ENCODE results near the gene AP1G1.
"Not testable (repeated sequence)": the region's sequence is repeated elsewhere in the genome, so short reads cannot be mapped to it uniquely, and the experiment has no call there.

AP1G1 gene

DNA sequence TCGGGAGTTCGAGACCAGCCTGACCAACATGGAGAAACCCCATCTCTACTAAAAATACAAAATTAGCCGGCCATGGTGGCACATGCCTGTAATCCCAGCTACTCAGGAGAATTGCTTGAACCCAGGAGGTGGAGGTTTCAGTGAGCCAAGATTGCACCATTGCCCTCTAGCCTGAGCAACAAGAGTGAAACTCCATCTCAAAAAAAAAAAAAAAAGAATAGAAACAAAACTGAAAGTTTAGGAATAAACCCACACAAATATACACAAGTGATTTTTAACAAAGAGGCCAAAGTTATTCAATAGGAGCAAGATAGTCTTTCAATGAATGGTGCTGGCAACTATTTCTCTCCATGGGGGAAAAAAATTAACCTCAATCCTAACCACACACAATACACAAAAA lies 18.3 kb downstream of the AP1G1 start:
- H3K4me3 Mint-ChIP-seq; H3K27ac Mint-ChIP-seq; H3K27me3 Mint-ChIP-seq; ATAC-seq (replicated peaks); DNase-seq; H3K9me3 Mint-ChIP-seq: not testable (repeated sequence)
- H3K36me3 Mint-ChIP-seq: peaks cover 23 to 36% of the 10 kb centered on the region in 2 donors
- peaks cover 20 to 49% of the 10 kb centered on the region in 2 donors for H3K4me1 Mint-ChIP-seq

DNA sequence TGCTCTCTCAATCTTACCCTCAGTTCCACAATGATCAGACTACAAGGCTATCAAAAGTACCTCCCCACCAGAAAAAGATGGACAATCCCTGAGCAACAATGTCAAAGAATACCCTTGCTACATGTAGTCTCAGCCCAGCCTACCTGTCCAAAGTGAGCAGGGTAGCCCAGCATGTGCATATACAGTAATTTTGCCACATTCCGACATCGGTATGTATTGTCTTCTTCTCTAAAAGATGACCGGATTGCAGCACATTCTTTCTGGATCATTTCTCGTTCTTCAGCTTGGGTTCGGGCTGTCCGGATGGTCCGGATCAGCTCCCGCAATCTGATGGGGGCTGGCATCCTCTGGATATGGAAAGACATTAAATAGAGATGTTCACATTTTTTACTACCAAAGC lies 19.5 kb downstream of the AP1G1 start:
- ATAC-seq (replicated peaks) (no peak), DNase-seq (no peak)
- Mint-ChIP-seq H3K9me3 (no peaks in the 10 kb centered on the region), H3K4me3 (no peak overlapping the region), H3K27me3 (no peaks in the 10 kb centered on the region), H3K36me3 (peaks cover 27 to 33% of the 10 kb centered on the region in 2 donors), H3K27ac (no peak overlapping the region), H3K4me1 (peaks cover 16 to 44% of the 10 kb centered on the region in 2 donors)

- peaks cover 27 to 33% of the 10 kb centered on the region in 2 donors for H3K36me3 Mint-ChIP-seq
- H3K4me1 Mint-ChIP-seq: peaks cover 13 to 38% of the 10 kb centered on the region in 2 donors
- H3K9me3 Mint-ChIP-seq: no peaks in the 10 kb centered on the region
- DNase-seq (no peak), ATAC-seq (replicated peaks) (no peak)
- H3K27ac Mint-ChIP-seq: no peak overlapping the region
- H3K4me3 Mint-ChIP-seq: no peak overlapping the region
- no peaks in the 10 kb centered on the region for H3K27me3 Mint-ChIP-seq
These were observed 20.1 kb downstream of the AP1G1 start for GRCh38 chr16:71788578-71788977.

- H3K27ac Mint-ChIP-seq; H3K9me3 Mint-ChIP-seq; H3K27me3 Mint-ChIP-seq; DNase-seq; ATAC-seq (replicated peaks); H3K4me1 Mint-ChIP-seq; H3K4me3 Mint-ChIP-seq: not testable (repeated sequence)
- peaks cover 17 to 19% of the 10 kb centered on the region in 2 donors for H3K36me3 Mint-ChIP-seq
These were observed 23.5 kb downstream of the AP1G1 start for GRCh38 chr16:71785143-71785542.

- no peak overlapping the region for H3K4me3 Mint-ChIP-seq
- peaks cover 14 to 16% of the 10 kb centered on the region in 2 donors for H3K36me3 Mint-ChIP-seq
- ATAC-seq (replicated peaks) (no peak), DNase-seq (no peak)
- H3K4me1 Mint-ChIP-seq: peaks cover 2 to 4% of the 10 kb centered on the region in 2 donors
- no peaks in the 10 kb centered on the region for H3K27me3 Mint-ChIP-seq
- H3K9me3 Mint-ChIP-seq: no peaks in the 10 kb centered on the region
- peak overlapping the region; percentile 37 for H3K27ac Mint-ChIP-seq
These were observed 24.5 kb downstream of the AP1G1 start for GRCh38 chr16:71784093-71784492.

- no peaks in the 10 kb centered on the region for H3K9me3 Mint-ChIP-seq
- H3K27ac Mint-ChIP-seq: no peak overlapping the region
- ATAC-seq (replicated peaks): no peak
- DNase-seq: no peak
- no peak overlapping the region for H3K4me3 Mint-ChIP-seq
- peaks cover 10 to 14% of the 10 kb centered on the region in 2 donors for H3K4me1 Mint-ChIP-seq
- no peaks in the 10 kb centered on the region for H3K27me3 Mint-ChIP-seq
- H3K36me3 Mint-ChIP-seq: peaks cover 15 to 17% of the 10 kb centered on the region in 2 donors
These were observed 26.9 kb downstream of the AP1G1 start for GRCh38 chr16:71781741-71782140.

DNA sequence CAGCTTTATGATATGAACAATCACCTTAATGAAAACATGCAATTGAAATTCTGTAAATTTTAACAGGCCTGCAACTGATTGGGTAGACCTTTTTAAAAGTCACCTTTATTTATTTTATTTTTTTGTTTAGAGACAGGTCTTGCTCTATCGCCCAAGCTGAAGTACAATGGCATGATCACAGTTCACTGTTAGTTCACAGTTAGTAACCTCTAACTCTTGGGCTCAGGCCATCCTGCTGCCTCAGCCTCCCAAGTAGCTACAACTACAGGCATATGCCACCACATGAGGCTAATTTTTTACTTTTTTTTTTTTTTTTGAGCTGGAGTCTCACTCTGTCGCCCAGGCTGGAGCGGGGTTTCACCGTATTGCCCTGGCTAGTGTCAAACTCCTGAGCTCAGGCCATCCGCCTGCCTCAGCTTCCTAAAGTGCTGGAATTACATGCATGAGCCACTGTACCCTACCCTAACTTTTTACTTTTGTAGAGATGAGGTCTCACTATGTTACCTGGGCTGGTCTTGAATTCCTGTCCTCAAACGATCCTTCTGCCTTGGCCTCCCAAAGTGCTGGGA lies 28.0 kb downstream of the AP1G1 start:
- Mint-ChIP-seq H3K4me3 (no peak overlapping the region), H3K27me3 (no peaks in the 10 kb centered on the region), H3K4me1 (peaks cover 15 to 26% of the 10 kb centered on the region in 2 donors), H3K27ac (no peak overlapping the region), H3K9me3 (no peaks in the 10 kb centered on the region), H3K36me3 (peaks cover 20% of the 10 kb centered on the region in 2 donors)
- ATAC-seq (replicated peaks) (no peak), DNase-seq (no peak)

- ATAC-seq (replicated peaks) (no peak), DNase-seq (no peak)
- H3K4me1 Mint-ChIP-seq: peaks cover 15 to 31% of the 10 kb centered on the region in 2 donors
- no peaks in the 10 kb centered on the region for H3K27me3 Mint-ChIP-seq
- H3K4me3 Mint-ChIP-seq: no peak overlapping the region
- no peaks in the 10 kb centered on the region for H3K9me3 Mint-ChIP-seq
- H3K27ac Mint-ChIP-seq: no peak overlapping the region
- H3K36me3 Mint-ChIP-seq: peaks cover 17 to 27% of the 10 kb centered on the region in 2 donors
These were observed 29.9 kb downstream of the AP1G1 start for GRCh38 chr16:71778780-71779179.

- Mint-ChIP-seq H3K4me1 (peaks cover 15 to 31% of the 10 kb centered on the region in 2 donors), H3K36me3 (peaks cover 17 to 29% of the 10 kb centered on the region in 2 donors), H3K9me3 (no peaks in the 10 kb centered on the region), H3K27me3 (no peaks in the 10 kb centered on the region), H3K4me3 (peak overlapping the region in 1 of 2 donors; percentile 25), H3K27ac (peak overlapping the region; percentile 16)
- DNase-seq (no peak), ATAC-seq (replicated peaks) (no peak)
These were observed 31.3 kb downstream of the AP1G1 start for GRCh38 chr16:71777329-71777728.

DNA sequence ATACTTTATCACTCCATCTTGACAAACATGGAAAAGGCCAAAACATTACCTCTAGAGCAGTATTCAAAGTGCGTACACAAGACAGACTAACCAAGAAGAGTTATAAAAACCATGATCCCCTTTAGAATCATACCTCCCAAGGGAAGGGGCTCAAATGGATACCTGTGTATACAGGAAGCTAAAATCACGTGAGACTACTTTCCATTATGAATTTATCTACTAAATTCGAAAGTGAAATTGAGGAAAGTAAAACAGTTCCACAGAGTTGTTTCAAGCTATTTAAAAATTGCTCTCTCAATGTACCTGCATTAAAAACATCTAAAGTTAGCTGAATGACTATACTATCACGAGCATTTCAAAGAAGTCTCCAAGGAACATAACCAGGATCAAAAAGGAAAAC lies 32.7 kb downstream of the AP1G1 start:
- Mint-ChIP-seq H3K9me3 (no peaks in the 10 kb centered on the region), H3K27ac (peak overlapping the region; percentile 51), H3K4me1 (peaks cover 15 to 31% of the 10 kb centered on the region in 2 donors), H3K4me3 (no peak overlapping the region), H3K36me3 (peaks cover 19 to 31% of the 10 kb centered on the region in 2 donors), H3K27me3 (no peaks in the 10 kb centered on the region)
- ATAC-seq (replicated peaks): peak in 1 of 2 donors; percentile 46
- DNase-seq: no peak

DNA sequence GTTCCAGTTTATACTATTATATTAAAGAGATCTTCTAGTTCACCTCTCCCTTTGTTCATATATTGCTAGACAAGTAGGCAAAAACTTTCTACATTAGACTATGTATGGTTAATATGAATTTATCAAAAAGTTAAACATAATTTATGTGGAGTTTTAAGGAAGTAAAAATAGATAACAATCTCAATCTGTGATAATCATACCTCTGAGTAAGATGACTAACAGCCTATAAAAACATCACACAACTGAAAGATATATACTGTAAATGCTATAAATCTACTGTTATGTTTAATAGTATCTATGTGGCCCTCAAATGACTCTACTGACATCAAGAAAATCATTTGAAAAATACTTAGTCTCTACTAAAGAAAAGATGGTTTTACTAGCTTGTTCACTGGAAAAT lies 37.1 kb downstream of the AP1G1 start:
- H3K4me3 Mint-ChIP-seq: no peak overlapping the region
- no peaks in the 10 kb centered on the region for H3K9me3 Mint-ChIP-seq
- H3K4me1 Mint-ChIP-seq: peaks cover 4 to 15% of the 10 kb centered on the region in 2 donors
- ATAC-seq (replicated peaks) (no peak), DNase-seq (no peak)
- H3K36me3 Mint-ChIP-seq: peaks cover 19 to 36% of the 10 kb centered on the region in 2 donors
- no peaks in the 10 kb centered on the region for H3K27me3 Mint-ChIP-seq
- H3K27ac Mint-ChIP-seq: no peak overlapping the region

DNA sequence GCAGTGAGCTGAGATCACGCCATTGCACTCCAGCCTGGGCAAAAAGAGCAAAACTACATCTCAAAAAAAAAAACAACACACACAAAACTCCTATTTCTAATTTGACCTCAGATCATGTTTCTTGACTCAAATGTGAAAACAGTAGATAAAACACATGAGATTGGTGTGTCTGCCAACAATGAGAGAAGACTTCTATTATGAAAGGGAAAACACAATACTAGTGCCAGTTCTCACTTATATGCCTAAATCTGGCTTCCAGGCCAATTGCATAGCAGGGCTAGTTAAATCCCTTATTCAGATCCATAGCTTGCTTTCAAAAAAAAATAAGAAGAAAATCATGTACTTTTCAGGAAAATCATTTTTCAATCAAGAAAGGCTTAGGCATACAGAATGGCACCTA lies 39.4 kb downstream of the AP1G1 start:
- ATAC-seq (replicated peaks) (no peak), DNase-seq (no peak)
- Mint-ChIP-seq H3K27ac (no peak overlapping the region), H3K4me1 (no peaks in the 10 kb centered on the region), H3K4me3 (no peak overlapping the region), H3K36me3 (peaks cover 17 to 32% of the 10 kb centered on the region in 2 donors), H3K9me3 (no peaks in the 10 kb centered on the region), H3K27me3 (no peaks in the 10 kb centered on the region)

- DNase-seq (no peak), ATAC-seq (replicated peaks) (no peak)
- Mint-ChIP-seq H3K36me3 (peaks cover 19 to 43% of the 10 kb centered on the region in 2 donors), H3K9me3 (no peaks in the 10 kb centered on the region), H3K4me3 (no peak overlapping the region), H3K27ac (no peak overlapping the region), H3K27me3 (no peaks in the 10 kb centered on the region), H3K4me1 (no peaks in the 10 kb centered on the region)
These were observed 41.4 kb downstream of the AP1G1 start for GRCh38 chr16:71767060-71767900.

DNA sequence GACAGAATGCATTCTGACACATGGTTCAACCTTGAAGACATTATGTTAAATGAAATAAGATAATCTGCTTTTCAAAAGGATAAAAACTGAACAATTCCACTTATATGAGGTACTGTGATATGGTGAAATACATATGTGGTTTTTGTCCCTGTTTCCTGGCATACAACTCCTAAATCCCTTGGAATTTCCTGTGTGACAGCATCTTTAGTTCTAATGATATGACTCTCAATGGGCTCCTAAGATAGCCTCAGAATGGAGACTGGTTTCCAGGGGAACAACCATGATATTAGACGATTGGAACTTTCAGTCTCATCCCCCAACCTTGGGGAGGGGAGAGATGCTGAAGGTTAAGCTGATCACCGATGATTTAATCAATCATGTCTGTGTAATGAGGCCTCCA lies 46.4 kb downstream of the AP1G1 start:
- ATAC-seq (replicated peaks) (no peak), DNase-seq (no peak)
- Mint-ChIP-seq H3K9me3 (no peaks in the 10 kb centered on the region), H3K27me3 (no peaks in the 10 kb centered on the region), H3K27ac (no peak overlapping the region), H3K36me3 (peaks cover 13 to 33% of the 10 kb centered on the region in 2 donors), H3K4me1 (no peaks in the 10 kb centered on the region), H3K4me3 (no peak overlapping the region)

GRCh38 chr16:71761097-71761496 lies 47.5 kb downstream of the AP1G1 start:
- no peak overlapping the region for H3K4me3 Mint-ChIP-seq
- peaks cover 17 to 35% of the 10 kb centered on the region in 2 donors for H3K36me3 Mint-ChIP-seq
- H3K9me3 Mint-ChIP-seq: no peaks in the 10 kb centered on the region

More at GRCh38 chr16:71761097-71761496, 47.5 kb downstream of the AP1G1 start:
- H3K4me1 Mint-ChIP-seq: no peaks in the 10 kb centered on the region
- no peak for ATAC-seq (replicated peaks)
- H3K27ac Mint-ChIP-seq: no peak overlapping the region
- no peak for DNase-seq
- H3K27me3 Mint-ChIP-seq: no peaks in the 10 kb centered on the region
